HG03103 (cell line): ENCODE measurements around the gene UCK2.

Source experiments
- ATAC-seq: cut with Tn5 transposase; IDR thresholded peaks from one replicate; pipeline ENCODE4 v1.9.1; 2021; ENCODE audit warnings: low read depth; ENCODE audit not compliant: unreplicated experiment

UCK2 gene

DNA sequence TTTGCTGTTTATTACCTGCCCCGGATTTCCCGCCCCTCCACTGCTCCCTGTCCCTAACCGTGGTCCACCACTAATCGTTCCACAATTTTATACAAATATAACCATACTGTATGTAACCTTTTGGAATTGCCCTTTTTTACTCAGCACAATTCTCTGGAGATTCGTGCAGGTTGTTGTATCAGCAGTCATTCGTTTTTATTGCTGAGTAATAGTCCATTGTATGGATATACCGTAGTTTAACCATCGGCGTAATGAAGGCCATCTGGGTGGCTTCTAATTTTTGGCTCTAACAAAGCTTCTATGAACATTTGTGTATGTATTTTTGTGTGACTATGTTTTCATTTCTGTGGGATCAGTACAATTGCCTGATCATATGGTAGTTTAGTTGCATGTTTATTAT, 50.0 kb downstream of the UCK2 start:
- no peak for ATAC-seq

DNA sequence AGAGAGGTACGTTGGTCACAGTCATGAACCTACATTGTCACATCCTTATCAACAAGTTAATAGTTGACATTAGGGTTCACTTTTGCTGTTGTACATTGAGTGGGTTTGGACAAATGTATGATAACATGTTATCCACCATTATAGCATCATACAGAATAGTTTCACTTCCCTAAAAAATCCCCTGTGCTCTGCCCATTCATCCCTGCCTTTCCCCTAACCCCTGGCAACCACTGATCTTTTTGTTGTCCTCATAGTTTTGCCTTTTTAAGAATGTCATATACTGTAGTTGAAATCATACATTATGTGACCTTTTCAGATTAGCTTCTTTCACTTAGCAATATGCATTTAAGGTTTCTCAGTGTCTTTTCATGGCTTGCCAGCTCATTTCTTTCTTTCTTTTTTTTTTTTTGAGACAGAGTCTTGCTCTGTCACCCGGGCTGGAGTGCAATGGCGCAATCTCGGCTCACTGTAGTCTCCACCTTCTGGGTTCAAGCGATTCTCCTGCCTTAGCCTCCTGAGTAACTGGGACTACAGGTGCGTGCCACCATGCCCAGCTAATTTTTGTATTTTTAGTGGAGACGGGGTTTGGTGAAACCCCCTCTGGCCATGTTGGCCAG, 50.6 kb downstream of the UCK2 start:
- no peak for ATAC-seq

DNA sequence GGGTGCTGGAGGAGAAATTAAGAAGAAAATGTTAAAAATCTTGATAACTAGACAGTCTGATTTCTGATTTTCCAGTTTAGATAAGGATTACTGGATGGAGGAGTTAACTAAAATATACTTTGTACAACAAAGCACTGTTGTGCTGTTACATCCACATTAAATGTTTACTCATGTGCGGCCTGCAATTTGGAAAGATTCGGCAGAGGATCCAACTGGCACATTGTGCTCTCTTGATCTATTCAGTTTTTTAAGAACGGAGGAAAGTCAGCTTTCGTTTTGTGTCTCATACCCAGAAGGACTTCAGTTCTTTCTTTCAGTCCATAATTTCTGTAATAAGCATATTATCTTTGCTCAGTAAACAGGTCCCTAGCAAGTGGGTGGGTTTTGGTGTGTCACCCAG, 52.5 kb downstream of the UCK2 start:
- no peak for ATAC-seq

DNA sequence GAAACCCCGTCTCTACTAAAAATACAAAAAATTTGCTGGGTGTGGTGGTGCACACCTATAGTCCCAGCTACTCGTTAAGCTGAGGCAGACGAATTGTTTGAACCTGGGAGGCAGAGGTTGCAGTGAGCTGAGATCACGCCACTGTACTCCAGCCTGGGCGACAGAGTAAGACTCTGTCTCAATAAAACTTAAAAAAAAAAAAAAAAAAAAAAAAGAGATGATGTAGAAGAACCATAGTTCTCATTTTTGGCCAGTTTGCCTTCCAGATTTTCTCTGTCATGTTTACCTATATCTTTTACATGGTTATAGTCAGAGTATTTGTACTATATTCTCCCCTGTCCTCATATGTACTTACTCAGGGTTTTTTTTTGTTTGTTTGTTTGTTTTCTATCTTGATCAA, 53.6 kb downstream of the UCK2 start:
- no peak for ATAC-seq

DNA sequence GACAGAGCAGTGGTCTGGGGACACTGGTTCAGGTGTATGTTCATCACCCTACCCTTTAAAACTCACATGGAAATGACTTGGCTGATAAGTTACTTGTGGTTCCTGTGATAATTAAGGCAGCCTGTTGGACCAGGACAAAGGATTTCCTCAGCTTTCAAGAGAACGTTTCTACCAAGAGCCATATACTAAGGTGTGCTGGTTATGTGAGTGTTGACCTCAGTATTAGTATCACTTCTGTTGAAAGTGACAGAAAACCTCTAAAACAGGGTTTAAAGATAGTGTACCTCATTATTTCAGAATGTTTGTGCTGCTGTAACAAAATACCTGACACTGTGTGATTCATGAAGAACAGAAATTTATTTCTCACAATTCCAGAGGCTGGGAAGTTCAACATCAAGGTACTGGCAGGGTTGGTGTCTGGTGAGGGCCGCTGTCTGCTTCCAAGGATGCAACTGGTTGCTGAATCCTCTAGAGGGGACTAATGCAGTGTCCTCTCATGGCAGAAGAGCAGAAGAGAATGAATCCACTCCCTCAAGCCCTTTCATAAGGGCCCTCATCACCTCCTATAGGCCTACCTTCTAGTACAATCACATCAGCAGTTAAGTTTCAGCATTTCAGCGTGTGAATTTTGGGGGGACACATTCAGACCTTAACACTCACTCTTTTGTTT, 54.9 kb downstream of the UCK2 start:
- no peak for ATAC-seq

DNA sequence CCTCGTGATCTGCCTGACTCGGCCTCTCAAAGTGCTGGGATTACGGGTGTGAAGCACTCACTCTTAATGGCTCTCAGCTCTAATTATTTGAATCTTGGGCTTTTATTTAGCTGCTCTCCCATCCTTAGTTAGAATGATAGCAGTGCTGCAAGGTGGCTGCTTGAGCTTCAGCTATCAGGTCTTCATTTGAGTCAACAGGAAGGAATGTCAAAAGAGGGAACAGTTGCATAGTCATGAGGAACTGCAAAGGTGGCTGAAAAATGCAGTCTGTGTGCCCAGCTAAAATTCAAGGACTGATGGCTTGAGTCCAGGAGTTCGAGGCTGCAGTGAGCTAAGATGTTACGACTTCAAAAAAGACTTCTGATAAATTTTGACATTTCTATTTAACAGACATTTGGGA, 55.6 kb downstream of the UCK2 start:
- no peak for ATAC-seq

DNA sequence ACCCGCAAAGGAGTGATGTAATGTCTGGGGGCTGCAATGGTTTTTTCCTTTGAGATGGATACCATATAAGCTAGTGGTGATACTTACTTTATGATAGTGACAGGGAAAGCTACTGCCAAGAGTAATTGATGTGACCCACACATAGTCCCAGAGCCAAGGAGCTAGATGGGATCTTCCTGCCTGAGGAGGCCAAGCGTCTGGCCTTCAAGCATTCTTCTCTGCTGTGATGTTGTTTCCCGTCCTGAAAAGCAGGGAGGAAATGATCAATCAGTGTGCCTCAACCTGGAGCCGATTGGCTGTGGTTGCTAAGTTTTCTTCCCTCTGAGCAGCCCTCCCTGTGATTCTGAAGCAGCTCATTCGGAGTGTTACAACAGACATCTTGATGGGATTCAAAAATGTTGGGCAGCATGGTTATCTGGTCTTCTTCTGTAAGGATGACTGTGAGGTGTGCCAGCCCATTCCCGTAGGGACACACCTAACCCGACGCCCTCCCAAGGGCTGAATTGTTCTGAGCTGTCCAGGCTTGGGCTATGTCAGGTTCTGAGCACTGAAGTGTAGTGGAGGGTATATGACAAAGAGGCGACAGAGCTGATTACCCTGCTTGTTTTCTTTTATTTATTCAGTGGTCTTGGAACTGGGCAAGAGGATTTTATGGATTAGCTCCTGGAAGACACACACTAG, 56.7 kb downstream of the UCK2 start:
- no peak for ATAC-seq

DNA sequence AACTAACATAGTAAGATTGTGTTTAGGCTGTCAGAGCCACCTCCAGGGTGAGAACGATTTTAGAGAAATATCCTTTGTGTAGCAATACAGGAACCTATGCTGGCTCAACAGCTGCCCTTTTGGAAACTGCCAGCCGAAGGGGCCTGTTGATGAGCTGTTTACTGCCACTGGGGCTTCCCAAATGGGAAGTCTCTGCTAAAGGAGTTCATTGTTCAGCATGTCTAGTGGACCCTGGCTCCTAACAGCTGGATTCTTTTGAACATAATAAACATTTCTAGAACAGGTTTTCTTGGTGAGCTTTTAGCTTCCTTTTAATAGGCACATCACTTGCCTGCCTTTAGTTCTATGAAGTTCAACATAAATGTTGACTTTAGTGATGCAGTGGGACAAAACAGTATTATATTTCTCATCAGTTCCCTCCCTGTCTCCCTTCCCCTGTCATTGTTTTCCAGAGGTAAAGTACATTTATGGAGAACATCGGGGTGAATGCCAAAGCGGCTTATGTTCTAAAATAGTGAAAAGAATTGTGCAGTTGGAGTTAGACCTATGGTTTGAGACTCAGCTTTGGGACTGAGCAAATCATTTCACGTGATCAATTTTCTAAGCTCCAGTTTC, 57.4 kb downstream of the UCK2 start:
- ATAC-seq, result no peak

DNA sequence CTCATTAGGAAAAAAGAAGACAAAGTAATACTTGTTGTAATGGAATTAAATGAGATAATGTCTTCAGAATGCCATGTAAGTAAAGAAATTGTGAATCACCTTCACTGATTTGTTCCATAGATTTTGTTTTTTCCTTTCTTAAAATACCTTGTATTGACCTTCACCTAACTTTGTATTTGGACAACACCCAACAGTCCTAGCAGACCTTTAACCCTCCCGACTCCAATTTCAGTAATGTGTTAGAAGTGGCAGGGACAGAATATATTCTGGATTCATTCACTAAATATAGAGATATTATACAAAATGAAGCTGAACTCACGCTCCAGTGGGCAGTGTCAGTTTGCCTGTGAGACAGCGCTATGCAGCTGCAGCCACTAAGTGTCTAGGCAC, 57.9 kb downstream of the UCK2 start:
- ATAC-seq, result no peak

DNA sequence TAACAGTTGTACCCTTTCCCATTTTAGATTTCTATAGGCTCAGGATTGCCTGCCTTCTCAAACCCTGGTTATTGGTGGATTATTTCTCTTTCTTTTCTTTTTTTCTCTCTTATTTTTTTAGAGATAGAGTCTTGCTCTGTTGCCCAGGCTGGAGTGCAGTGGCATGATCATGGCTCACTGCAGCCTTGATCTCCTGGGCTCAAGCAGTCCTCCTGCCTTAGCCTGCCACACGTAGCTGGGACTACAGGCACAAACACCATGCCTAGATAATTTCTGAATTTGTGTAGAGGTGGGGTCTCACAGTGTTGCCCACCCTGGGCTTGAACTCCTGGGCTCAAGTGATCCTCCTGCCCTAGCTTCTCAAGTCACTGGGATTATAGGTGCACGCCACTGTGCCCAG, 58.8 kb downstream of the UCK2 start:
- ATAC-seq, result no peak

DNA sequence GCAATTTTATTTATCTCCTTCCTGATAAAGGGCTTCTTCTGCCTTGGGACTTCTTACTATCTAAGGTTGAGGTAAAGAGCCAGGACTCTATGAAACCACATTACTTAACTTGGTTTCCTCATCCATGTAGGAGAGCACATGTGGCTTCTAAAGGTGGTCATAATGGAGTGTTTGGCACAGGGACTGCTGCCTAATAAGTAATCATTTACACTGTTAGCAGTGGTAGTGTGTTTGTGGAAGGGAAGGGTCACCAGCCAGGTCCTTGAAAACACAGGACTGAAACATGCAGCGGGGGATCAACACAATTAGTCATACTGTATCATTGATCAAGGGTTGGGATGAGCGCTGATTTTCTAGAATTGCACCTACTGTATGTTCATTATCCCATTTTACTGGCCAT, 59.6 kb downstream of the UCK2 start:
- no peak for ATAC-seq

DNA sequence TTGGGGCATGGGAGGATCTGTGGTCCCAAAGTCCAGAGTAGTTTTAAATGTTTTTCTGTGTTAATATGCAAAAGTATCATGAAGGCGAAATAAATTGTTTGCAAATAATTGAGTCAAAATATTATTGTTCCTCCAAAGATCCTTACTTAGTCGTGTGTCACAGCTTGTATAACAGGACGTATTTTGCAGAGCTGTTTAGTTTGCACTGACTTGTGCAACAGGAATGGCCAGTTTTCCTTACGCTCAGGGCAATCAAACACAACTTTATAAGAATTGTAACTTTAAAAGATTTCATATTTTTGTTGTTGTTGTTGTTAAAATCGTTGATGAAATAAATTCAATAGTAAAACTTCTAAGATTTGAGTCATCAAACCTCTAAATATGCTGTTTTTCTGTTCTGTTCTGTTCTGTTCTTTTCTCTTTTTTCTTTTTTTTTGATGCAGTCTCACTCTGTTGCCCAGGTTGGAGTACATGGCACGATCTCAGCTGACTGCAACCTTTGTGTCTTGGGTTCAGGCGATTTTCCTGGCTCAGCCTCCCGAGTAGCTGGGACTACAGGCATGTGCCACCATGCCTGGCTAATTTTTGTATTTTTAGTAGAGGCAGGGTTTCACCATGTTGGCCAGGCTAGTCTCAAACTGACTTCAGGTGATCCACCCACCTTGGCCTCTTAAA, 60.6 kb downstream of the UCK2 start:
- no peak for ATAC-seq

DNA sequence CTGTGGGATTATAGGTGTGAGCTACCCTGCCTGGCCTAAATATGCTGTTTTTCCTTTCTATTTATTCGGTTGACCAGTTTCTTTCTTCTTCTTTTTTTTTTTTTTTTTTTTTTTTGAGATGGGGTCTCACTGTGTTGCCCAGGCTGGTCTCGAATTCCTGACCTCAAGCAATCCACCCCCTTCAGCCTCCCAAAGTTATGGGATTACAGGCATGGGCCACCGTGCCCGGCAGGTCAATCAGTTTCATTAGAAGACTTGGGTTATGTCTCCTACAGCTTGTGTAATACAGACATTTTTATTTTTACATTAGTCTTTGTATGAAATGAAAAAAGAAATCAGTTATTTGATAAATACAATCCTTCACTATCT, 61.1 kb downstream of the UCK2 start:
- no peak for ATAC-seq

DNA sequence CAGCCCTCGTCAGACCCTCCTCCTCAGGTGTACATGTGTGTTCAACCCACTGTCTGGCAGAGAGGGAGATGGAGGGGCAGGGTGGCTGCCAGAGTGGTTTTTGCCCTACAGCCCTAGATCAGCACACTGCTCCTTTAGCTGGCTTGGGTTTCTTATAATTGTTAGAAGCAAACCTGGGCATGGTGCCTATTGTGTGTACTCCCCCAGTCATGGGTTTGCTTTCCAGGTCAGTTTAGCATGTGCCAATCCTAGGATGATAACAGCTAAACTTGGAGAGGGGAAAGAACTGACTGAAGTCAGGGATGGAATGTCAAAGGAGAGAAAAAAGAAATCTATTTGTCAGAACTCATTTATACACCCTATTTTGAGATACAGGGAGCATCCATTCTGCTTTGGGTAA, 63.3 kb downstream of the UCK2 start:
- no peak for ATAC-seq

DNA sequence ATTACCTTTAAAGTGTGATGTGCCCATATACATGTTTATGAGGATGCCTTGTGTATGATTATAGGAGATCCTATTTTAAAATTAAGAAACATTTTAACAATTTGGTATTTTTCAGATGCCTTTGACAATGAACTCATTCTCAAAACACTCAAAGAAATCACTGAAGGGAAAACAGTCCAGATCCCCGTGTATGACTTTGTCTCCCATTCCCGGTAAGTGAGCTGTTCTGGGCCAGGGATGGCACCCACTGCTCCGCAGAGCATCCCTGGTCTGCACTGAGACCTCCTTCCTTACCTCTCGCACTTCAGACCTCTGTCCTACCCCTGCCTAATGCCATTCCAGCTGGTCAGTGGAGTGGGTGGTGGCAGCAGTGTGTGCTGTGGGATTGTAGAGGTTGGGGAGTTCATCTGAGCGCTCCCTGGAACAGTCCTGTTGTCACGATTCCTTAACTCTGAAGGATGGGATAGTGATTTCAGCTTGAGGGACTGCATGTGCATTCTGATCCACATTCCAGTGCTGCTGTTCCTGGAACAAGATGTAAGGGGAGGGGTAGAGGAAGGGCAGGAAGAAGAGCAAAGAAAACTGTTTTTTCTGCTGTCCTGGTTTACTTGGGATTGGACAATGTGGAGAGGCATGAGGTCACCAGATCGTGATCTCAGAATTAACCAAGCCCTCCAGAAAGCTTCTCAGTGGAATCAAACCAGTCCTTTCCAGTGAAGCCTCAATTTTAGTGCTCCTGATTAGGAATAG, 63.9 kb downstream of the UCK2 start:
- no peak for ATAC-seq

DNA sequence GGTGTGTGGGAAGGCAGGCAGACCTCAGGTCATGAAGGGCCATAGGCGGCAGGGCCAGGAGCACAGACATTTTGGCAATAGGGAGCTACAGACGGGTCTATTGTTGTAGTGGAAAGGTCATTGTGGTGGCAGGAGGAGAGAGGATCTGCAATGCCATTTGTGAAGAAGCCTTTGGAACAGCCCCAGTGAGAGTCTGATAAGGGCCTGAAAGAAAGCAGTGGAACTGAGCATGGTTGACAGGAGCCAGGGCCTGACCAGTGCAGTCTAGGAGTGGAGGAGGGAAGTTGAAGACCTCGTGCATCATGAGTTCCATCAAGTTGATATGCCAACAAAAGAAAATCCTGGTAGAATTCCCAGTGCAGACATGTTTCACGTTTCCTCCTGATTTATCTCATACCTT, 65.5 kb downstream of the UCK2 start:
- ATAC-seq, result no peak

DNA sequence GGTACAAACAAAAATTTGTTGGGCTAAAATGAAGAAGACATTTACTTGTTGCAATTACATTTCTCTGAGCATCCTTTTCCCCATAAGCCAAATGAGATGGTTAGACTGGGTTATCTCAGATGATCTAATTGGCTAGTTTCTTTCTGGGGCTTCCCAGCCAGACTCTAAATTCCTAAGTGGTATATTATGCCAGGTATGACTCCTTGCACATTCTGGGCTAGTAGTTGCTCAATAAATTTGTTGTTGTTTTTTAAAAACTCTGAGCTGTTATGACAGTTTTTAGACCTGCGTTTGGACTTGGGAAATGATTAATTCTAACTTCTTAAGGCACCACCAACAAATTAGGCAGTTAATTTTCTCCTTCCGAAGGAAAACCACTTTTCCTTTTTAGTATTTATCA, 66.1 kb downstream of the UCK2 start:
- ATAC-seq, result no peak

DNA sequence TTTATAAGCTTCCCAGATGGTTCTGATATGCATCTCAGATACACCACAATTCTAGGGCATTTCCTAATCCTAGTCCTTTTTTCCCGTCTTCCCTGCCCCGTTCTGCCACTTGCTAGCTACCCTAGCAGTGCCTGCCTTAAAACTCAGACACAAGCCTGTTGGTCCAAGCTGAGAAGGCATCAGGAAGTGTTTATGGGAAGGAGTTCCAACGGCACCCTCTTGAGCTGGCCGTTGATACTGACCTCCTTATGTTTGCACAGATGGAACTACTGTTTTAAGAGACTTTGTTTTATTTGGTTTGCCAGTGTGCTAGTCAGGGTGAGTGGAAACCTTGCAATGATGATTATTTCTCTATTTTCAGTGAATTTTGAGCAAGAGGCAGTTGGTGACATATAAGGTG, 67.2 kb downstream of the UCK2 start:
- no peak for ATAC-seq

DNA sequence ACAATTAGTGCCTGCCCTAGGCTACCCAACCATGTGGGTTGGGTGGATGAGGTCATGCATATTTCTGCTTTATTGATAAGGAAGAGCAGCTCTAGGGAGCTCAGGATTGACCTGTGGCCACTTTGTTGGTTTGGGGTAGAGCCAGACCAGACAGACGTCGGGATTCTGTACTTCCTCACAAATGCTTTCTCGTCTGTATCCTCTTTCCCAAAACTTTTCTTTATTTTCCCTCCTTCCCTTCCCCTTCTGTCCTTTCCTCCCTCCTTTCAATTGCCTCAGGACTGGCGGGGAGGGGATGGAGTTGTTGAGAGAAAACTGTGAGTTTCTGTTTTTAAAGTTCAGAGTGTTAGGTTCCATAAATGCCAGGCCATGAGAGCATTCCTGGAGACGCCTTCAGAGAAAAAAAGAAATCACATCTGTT, 68.0 kb downstream of the UCK2 start:
- no peak for ATAC-seq

DNA sequence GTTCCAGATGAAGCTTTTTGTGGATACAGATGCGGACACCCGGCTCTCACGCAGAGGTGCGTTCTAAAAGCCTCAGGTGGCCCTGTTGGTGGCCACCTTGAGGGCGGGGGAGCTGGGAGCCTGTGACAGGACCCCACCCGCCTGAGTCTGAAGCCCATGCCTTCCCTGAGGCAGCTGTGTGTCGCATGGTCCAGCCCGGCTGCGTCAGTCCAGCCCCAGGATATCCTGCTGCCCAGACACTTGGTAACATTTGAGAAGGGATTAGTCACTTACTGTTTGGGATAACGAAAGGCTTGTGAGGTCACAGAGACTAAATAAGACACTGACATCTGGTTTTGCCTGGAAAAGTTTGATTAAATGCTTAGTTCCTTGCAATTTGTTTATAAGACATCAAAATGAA, 68.9 kb downstream of the UCK2 start:
- ATAC-seq, result no peak
